ENCODE results near the gene ME1.

Gene ME1

DNA sequence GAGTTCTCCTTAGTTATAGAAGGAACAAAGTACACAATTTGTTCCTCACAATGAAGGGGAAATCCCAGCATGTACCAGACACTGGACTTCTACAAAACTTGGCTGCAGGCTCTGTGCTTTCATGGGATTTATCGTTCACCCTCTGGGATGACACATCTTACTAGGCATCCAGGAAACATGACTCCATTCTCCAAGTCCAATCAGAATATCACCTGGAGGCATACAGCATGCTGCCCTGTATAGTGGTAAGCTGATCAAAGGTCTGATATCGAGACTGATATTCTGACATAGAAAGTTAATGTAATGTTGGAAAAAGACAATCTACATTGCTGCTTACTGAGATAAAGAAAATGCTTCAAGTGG is 231.0 kb downstream of the ME1 start:
- TF ChIP-seq TCF12 (IDR thresholded peaks at IDR 0.05; ENCODE audit: low read depth) (no peak), RAD21 (IDR thresholded peaks at IDR 0.05; ENCODE audit: low read depth) (no peak), YY1 (IDR thresholded peaks at IDR 0.05; ENCODE audit: low read depth) (no peak), TEAD4 (IDR thresholded peaks at IDR 0.05) (no peak), CREB1 (IDR thresholded peaks at IDR 0.05; ENCODE audit: low read depth) (no peak), FOXM1 (IDR thresholded peaks at IDR 0.05; ENCODE audit: borderline replicate concordance, low read depth) (no peak), NFIC (IDR thresholded peaks at IDR 0.05) (no peak), EP300 (IDR thresholded peaks at IDR 0.05; ENCODE audit: borderline replicate concordance) (no peak)
- TF ChIP-seq, protein P1, sequence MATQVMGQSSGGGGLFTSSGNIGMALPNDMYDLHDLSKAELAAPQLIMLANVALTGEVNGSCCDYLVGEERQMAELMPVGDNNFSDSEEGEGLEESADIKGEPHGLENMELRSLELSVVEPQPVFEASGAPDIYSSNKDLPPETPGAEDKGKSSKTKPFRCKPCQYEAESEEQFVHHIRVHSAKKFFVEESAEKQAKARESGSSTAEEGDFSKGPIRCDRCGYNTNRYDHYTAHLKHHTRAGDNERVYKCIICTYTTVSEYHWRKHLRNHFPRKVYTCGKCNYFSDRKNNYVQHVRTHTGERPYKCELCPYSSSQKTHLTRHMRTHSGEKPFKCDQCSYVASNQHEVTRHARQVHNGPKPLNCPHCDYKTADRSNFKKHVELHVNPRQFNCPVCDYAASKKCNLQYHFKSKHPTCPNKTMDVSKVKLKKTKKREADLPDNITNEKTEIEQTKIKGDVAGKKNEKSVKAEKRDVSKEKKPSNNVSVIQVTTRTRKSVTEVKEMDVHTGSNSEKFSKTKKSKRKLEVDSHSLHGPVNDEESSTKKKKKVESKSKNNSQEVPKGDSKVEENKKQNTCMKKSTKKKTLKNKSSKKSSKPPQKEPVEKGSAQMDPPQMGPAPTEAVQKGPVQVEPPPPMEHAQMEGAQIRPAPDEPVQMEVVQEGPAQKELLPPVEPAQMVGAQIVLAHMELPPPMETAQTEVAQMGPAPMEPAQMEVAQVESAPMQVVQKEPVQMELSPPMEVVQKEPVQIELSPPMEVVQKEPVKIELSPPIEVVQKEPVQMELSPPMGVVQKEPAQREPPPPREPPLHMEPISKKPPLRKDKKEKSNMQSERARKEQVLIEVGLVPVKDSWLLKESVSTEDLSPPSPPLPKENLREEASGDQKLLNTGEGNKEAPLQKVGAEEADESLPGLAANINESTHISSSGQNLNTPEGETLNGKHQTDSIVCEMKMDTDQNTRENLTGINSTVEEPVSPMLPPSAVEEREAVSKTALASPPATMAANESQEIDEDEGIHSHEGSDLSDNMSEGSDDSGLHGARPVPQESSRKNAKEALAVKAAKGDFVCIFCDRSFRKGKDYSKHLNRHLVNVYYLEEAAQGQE (IDR thresholded peaks at IDR 0.05; ENCODE audit: low read depth), result no peak
- TF ChIP-seq, protein P2, sequence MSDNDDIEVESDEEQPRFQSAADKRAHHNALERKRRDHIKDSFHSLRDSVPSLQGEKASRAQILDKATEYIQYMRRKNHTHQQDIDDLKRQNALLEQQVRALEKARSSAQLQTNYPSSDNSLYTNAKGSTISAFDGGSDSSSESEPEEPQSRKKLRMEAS (IDR thresholded peaks at IDR 0.05), result no peak
- TF ChIP-seq, protein P3, sequence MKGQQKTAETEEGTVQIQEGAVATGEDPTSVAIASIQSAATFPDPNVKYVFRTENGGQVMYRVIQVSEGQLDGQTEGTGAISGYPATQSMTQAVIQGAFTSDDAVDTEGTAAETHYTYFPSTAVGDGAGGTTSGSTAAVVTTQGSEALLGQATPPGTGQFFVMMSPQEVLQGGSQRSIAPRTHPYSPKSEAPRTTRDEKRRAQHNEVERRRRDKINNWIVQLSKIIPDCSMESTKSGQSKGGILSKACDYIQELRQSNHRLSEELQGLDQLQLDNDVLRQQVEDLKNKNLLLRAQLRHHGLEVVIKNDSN (IDR thresholded peaks at IDR 0.05), result no peak

DNA sequence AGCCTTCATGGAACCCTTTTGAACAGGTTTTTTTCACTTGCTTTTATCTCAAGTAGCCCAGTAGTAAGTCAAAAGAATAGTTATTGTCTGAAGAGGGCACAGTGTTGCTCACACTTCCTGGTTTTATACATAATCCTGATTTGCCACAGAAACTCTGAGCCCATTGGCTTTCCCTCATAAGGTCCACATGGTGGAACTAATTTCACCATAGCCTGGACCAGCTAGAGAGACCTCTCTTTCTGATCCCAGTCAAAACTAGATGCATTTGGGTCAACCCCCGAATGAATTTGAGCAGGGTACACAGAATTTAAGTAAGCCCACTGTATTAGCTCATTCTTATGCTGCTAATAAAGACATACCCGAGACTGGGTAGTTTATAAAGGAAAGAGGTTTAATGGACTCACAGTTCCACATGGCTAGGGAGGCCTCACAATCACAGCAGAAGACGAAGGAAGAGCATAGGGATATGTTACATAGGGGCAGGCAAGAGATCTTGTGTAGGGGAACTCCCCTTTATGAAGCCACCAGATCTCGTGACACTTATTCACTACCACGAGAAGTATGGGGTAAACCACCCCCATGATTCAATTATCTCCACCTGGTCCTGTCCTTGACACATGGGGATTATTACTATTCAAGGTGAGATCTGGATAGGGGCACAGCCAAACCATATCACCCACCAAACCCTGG is 231.5 kb downstream of the ME1 start:
- TF ChIP-seq TAF1 (IDR thresholded peaks at IDR 0.05; ENCODE audit: low read depth), result no peak
- no peak for TF ChIP-seq YY1 (IDR thresholded peaks at IDR 0.05; ENCODE audit: low read depth)
- TF ChIP-seq EGR1 (IDR thresholded peaks at IDR 0.05), result no peak
- no peak for TF ChIP-seq RAD21 (IDR thresholded peaks at IDR 0.05; ENCODE audit: low read depth)
- TF ChIP-seq NFIC (IDR thresholded peaks at IDR 0.05), result no peak
- TF ChIP-seq TEAD4 (IDR thresholded peaks at IDR 0.05), result no peak
- TF ChIP-seq, protein P2 (IDR thresholded peaks at IDR 0.05), result no peak
- TF ChIP-seq ZBTB7A (IDR thresholded peaks at IDR 0.05; ENCODE audit: low read depth), result no peak
- TF ChIP-seq, protein P3 (IDR thresholded peaks at IDR 0.05), result no peak
- TF ChIP-seq FOXM1 (IDR thresholded peaks at IDR 0.05; ENCODE audit: borderline replicate concordance, low read depth), result no peak
- no peak for TF ChIP-seq CEBPB (IDR thresholded peaks at IDR 0.05)
- TF ChIP-seq, protein P1 (IDR thresholded peaks at IDR 0.05; ENCODE audit: low read depth), result no peak

DNA sequence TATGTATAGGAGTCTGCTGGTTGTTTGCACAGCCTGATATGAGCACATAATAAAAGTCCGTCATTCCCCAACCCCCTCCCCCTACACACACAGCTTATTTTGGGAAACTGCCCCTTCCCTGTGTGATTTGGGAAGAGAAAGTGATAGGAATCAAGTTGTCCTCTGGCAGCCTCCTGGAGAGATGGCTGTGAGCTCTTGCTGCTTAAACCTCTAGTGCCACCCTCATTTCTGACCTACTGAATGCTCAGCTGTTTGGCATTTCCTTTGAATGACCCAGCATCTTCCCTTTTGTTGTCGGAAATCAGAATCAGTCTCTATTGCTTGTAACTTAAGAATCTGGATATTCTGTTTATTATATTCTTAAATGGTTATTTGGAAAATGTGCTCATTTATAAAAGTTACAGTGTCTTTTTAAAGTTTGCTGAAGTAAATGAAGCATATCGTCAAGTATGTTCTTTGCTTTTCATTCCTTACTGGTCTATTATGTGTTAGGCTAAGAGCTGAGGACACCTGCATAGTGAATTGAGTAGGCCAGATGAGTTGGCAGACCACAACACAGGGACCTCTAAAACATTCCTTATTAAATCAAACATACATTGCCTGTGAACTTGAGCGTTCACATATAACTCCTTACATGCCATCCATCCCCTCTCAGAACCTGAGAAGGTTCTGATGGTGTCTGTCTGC is 232.2 kb downstream of the ME1 start:
- TF ChIP-seq TAF1 (IDR thresholded peaks at IDR 0.05; ENCODE audit: low read depth) (no peak), TCF12 (IDR thresholded peaks at IDR 0.05; ENCODE audit: low read depth) (no peak), CREB1 (IDR thresholded peaks at IDR 0.05; ENCODE audit: low read depth) (no peak)
- TF ChIP-seq, protein P2 (IDR thresholded peaks at IDR 0.05), result no peak

DNA sequence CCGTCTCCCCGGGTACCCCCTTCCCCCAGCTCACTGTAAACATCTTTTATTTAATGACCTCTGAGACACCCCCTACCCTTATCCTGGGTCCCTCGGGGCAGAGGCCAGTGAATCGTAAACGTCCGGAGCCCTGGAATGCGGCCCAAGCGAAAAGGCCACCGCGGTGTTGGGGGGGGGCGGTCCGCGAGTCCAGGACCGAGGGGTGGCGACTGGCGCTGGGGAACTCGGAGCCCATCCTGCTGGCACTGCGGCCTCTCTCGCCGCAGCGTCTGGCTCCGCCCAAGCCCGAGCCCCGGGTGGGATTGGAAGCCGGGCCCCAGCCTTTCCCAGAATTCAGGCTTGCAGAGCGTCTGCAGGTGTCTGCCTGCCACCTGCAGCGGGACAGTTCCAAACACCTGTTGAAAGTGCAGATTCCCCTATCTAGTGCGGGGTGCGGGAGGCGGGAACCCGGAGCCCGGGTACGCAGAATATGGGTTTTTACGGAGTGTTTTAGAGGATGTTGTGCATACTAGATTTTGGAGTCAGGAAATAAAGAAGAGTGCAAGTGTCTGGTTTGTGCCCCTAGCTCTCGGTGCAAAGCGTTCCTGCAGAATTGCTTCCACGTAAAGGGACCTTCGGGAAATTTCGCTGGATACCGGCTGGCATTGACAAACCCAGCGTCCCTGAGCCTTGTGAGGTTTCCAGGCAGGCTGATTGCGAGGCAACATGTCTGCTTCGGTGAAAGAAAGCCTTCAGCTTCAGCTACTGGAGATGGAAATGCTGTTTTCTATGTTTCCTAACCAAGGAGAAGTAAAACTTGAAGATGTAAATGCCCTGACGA is 236.9 kb downstream of the ME1 start:
- peak; percentile 39; the same call in 1 of the 2 replicates for TF ChIP-seq TCF12 (IDR thresholded peaks at IDR 0.05; ENCODE audit: low read depth)
- no peak for TF ChIP-seq EGR1 (IDR thresholded peaks at IDR 0.05)
- TF ChIP-seq ZBTB7A (IDR thresholded peaks at IDR 0.05; ENCODE audit: low read depth), result peak; percentile 47; the same call in 1 of the 2 replicates
- TF ChIP-seq TEAD4 (IDR thresholded peaks at IDR 0.05), result 0 out of 2 replicates have a peak, but pooled peaks have one; percentile 21
- no peak for TF ChIP-seq CEBPB (IDR thresholded peaks at IDR 0.05)
- TF ChIP-seq YY1 (IDR thresholded peaks at IDR 0.05; ENCODE audit: low read depth), result no peak
